GM04503 (cell line): ENCODE measurements around the gene MATN3.

Source experiments
- DNase-seq: peaks from one replicate; pipeline ENCODE4 v3.0.0-alpha.2; 2012; ENCODE audit warnings: low read depth

The MATN3 gene

DNA sequence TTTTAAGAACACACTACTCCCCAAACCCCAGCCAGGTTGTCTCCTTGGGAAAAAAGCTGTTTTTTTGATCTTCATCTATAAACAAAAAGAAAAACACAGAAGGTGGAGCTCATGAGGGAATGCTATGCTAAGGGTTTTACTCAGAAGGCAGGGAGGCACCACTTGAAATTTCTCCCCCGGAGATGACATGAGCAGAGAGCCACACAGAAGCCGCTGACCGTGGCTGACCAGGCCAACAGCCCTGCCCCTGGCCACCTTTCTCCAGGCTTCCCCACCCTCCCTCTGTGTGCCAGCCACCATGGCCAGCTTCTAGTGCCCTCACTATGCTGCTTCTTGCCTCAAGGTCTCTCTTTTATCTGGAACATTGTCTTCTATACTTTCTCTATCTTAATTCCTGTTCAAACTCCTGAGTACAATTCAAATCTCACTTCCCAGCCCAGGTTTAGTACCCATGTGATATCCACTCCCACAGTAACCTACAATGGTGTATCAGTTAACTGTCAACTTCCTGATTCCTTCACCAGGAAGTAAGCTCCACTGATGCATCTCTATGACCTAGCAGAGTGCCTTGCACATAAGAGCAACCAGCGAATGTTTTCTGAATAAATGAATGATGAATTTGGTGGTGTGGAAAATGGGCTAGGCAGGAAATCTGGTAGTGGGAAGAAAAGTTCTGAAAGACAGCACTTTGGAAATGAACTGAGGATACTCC lies 23.6 kb upstream of the MATN3 start:
- DNase-seq: no peak

GRCh38 chr2:20034821-20035220 lies 22.4 kb upstream of the MATN3 start:
- DNase-seq: no peak

DNA sequence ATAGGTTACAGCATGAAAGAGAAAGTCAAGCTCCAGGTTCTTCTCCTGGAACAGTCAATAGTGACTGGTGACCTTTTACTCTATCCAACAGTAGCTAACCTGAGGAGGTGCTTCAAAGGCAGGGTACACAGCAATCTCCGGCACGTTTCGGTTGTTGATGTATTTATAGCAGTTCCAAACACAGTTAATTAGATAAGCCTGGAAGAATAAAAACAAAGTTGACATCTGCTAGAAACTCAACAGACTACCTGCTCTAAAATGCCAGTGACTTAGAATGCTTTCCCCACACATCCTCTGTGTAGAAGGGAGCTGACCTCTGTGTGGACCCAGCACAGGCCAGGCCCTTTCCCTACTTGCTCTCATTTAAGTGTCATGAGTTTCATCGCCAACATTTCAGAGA lies 21.8 kb upstream of the MATN3 start:
- DNase-seq: no peak

DNA sequence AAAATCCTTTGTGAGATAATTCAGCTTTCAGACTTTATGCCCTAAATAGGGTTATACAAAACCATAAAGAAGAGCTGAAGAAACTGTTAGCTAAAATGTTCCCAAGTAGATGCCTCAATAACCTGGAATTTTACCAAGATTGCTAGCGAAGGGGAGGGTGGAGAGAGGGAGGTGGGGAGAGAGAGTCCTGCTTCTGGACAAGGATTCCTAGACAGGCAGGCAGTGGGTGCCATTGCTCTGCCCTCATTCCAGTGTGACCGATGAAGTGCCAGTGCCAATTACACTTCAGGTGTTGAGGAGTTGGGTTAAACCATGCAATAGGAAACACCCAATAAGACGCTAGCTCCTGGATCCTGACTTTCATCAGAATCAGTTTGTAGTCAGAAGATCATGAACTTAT lies 20.9 kb upstream of the MATN3 start:
- DNase-seq: no peak

DNA sequence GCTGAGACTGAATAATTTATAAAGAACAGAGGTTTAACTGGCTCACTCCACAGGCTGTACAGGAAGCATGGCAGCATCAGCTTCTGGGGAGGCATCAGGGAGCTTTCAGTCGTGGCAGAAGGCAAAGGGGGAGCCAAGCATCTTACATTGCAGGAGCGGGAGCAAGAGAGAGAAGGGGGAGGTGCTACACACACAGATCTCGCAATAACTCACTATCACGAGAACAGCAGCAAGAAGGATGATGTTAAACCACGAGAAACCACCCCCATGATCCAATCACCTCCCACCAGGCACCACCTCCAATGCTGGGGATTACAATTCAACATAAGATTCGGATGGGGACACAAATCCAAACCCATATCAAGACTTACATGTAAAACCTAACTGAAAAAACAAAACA lies 17.8 kb upstream of the MATN3 start:
- DNase-seq: no peak

DNA sequence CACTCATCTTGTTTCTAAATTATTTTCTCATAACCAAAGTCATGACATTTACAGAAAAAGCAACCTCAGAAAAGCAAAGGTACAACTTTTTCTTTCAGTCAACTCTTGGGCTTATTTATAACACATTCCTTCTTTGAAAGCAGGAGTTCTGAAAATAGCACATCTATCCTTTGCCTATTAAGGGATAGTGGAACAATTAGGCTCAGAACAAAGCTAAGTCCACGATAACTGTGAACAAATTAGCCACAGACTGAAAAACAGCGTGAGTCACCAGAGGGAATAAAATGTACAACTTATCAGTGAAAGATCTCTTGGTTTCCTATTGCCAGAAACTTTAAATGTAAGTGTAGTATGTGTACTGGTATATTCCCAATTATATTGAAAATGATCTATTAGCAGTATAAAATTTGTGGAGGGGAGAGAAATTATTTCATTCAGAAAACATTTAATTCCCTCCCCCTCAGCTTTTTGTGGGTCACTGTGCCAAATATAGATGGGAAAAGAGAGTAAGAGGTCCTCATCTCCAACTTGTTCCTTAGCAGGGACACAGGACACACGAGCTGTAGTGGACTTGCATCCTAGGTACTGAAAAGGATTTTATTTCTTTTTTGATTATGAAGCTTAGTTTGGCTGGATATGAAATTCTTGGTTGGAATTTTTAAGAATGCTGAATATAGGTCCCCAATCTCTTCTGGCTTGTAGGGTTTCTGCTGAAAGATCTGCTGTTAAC lies 15.4 kb upstream of the MATN3 start:
- no peak for DNase-seq

- no peak for DNase-seq
These were observed 14.8 kb upstream of the MATN3 start for GRCh38 chr2:20027260-20027677.

DNA sequence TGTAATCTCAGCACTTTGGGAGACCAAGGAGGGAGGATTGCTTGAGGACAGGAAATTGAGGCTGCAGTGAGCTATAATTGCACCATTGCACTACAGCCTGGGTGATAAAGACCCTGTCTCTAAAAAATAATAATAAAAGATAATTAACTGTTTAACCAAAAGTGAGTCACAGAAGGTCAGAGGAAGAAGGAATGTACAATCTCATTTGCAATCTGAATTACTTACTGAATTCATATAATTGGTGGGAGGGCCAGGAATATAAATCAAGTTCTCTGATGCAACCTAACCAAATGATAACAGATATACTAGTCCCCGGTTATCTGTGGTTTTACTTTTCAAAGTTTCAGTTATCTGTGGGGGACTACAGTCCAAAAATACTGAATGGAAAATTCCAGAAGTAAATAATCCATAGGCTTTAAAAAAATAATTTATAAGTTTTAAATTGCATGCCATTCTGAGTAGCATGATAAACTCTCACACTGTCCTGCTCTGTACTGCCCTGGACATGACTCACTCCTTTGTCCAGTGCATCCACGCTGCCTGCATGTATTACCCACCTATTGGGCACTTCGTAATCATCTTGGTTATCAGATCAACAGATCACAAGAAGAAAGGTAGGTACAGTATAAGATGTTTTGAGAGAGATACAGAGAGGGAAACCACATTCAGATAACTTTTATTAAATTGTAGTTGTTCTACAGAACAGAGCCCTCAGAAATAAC lies 12.8 kb upstream of the MATN3 start:
- peak; percentile 47 for DNase-seq

DNA sequence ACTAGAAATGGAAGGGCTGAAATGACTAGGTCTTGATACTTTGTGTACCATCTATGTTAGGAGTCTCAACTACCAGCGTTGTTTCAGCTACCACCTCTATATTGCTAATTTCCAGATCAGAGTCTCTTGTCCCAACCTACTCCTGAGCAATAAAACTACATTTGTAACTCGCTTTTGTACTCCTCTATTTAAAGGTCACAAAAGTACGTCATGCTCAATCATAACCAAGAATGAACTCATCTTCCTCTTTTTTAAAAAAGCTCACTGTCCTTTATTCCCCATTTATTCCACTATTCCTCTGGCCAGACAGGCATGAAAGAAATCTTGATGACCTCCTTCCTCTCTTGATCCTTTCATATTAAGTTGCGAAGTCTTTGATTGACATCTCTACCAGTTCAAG lies 11.2 kb upstream of the MATN3 start:
- DNase-seq: no peak

- DNase-seq: no peak
These were observed 9.0 kb upstream of the MATN3 start for GRCh38 chr2:20021405-20022009.

- DNase-seq: no peak
These were observed 7.3 kb upstream of the MATN3 start for GRCh38 chr2:20019747-20020146.

GRCh38 chr2:20018601-20019152 lies 6.2 kb upstream of the MATN3 start:
- no peak for DNase-seq

DNA sequence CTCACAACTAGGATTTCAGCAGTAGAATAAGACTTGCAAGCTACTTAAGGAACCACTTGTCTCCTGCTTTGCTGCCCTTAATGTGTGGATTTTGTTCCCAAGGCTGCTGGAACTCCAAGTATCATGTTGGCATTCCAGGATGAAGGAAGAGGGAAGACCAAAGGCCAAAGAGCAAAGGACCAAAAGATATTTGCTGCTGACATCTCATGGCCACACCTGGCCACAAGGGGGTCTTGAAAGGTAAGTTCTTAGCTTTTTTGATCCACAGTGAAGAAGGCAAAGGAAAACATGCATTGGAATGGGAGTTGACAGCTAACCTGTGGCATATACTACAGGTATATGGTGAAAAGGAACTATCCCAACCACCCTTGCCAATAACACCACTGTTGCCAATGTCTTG lies 3.9 kb upstream of the MATN3 start:
- no peak for DNase-seq

DNA sequence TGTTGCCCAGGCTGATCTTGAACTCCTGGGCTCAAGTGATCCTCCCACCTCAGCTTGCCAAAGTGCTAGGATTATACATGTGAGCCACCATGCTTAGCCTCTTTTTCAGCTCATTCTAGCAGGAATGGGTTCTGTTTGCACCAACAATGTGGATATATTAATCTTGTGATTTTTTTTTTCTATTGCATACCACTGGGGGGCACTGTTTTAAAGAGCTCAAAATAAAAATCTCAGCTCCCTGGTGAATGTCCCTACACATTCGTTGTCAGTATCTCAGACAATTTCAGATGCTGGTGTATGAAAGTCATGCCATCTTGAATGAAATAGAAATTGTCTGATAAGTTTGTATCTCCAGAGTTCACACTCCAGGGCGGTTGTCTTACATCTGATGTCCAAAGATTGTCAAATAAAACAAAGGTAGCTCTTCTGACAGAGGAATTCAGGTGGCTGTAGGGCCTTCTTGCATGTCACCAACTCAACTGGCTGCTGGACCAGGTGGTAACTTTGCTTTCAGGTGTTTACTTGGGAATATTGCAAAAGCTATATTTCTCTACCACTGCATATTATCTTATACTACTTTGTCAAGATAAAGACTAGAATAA lies 3.1 kb upstream of the MATN3 start:
- DNase-seq: no peak

- DNase-seq: no peak
These were observed 820 bp upstream of the MATN3 start for GRCh38 chr2:20013126-20013849.

DNA sequence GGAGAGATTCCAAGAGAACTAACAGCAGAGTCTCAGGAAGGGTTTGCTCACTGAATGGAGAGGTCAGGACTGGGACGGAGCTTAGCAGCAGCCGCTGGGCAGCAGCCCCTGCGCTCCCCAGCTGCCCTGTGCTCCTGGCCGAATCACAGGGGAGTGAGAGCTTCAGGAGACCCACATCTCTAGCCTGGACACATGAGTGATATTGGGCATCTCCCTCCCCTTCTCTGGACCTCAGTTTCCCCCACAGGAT lies 511 bp downstream of the MATN3 start:
- DNase-seq: no peak

DNA sequence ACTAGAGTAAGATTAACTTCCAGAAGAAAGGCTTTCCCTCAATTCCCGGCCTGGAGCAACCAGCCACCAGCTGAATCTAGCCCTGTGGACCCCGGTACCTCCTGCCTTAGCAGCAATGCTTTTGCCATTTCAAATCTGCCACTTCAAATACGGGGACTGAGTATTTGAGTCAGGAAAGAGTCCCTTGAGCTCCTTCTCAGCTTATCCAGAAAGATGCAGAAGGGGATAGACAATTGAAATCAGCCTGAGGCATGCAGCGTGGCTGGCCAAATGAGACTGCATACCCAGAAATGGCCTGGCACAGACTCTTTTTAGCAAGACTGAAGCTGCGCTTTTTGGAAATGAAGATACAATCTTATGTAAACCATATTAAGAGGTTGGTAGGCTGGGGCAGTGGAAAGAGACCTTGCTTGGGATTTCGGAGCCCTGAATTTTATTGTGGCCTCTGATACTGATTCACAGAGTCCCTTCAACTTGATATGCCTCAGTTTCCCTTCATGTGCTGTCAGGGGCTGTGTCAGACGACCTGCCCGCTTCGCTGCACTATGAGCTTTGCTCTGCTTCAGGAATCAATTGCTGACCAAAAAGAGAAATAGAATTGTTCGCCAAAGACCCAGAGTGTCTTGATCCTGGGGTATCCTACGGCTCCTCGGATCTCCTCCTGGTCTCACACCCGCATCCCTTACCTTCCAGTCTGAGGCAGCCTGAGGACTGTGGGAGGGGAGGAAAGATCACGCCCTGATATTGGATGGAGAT lies 1.0 kb downstream of the MATN3 start:
- DNase-seq: no peak

DNA sequence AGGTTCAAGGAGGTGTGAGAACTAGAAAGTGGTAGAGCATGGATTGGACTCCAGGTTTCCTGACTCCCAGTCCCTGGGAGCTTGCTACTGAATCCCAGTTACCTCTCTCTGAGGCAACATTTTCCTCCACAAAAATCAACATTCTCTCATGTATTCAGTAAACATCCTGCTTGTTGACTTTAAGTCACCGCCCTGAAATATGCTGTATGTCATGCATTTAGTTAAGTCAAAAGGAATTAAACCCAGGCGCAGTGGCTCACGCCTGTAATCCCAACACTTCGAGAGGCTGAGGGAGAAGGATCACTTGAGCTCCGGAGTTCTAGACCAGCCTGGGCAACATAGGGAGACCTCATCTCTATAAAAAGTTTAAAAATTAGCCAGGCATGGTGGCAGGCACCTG lies 3.8 kb downstream of the MATN3 start:
- DNase-seq: no peak

DNA sequence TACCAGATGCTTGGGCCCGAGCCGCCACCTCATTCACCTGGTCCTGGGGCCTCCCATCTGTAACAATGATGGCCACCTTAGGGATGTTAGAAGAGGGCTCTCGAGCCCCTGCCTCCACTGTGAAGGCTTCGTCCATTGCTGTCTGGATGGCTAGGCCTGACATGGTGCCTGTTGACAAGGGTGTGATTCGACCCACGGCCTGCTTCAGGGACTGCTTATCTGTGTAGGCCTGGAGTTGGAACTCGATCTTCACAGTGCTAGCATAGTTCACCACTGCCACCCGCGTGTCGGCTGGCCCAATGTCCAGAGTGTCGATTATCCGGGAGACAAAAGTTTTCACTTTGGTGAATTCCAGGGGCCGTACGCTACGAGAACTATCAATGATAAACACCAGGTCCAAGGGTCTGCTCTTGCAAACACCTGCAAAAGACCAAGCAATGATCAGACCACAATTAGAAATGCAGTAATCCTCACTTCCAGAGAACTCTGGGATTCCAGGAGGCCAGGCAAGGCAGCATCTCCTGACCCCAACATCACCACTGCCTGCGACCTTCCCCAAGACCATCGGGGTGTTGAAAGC lies 6.5 kb downstream of the MATN3 start:
- DNase-seq: no peak

- DNase-seq: no peak
These were observed 7.3 kb downstream of the MATN3 start for GRCh38 chr2:20005067-20005627.
